ENCODE data around the gene CD79A. TPM values are rescaled to one million over a fixed set of nuclear protein-coding genes. Genes with fewer than 3 reads are reported as not detected.
"Not testable (repeated sequence)": the region's sequence is repeated elsewhere in the genome, so short reads cannot be mapped to it uniquely, and the experiment has no call there.

The CD79A gene
- polyA plus RNA-seq, 3 donors, result 0.61 to 0.87 (median 0.71) TPM

DNA sequence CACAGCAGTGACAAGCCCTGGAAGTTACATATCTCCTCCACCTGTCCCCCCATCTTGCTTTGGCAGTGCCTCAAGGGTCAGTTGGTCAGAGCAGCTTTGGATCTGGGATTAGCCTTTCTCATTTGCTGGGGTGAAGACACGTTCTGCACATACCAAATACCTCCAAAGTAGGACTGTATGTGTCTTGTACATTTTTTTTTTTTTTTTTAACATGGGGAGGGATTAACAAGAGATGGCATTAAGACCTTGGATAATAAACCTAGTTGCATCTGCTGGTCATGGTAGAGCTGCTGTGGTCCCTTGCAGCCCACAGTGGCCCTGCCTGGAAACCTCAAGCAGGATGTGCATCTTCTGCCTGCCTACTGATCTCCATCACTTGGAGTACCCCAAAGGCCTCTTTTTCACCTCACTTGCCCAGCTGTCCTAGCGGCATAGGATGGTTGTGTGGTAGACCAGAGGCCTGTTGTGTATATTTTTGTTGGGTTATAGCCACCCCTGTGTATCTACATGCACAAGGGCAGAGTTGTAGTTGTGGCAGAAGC is 14.6 kb upstream of the CD79A start:
- DNase-seq (ENCODE audit: low read depth in 3 of 3, low spot score in 2 of 3), result no peak

DNA sequence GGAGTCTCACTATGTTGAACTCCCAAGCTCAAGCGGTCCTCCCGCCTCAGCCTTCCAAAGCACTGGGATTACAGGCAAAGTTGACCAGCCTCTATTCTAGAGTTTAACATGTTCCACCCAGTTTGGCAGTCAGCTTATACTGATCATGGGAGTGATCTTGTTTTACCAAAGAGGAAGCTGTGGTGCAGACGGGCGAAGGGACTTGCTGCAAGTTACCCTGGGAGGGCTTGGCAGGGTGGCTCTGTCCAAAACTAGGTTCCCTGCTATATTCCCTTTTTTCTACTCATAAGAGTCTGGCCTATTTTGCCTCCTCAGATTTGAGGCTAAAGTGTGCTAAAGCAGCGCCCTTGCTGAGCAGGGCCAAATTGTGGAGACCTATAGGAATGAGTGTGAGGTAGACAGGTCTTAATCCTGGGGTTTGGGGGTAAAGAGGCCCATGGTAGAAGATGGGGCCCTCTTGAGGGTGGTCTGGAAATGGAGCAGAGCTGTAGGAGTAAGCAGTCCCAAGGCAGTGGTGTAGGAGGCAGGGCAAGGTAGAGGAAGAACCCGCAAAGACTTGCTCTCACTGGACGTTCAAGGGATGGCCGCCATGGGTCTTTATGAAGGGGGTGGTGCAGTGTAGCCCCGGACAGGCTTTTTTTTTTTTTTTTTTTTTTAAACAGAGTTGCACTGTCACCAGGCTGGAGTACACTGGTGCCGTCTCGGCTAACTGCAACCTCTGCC is 13.7 kb upstream of the CD79A start:
- DNase-seq (ENCODE audit: low read depth in 3 of 3, low spot score in 2 of 3), result no peak

DNA sequence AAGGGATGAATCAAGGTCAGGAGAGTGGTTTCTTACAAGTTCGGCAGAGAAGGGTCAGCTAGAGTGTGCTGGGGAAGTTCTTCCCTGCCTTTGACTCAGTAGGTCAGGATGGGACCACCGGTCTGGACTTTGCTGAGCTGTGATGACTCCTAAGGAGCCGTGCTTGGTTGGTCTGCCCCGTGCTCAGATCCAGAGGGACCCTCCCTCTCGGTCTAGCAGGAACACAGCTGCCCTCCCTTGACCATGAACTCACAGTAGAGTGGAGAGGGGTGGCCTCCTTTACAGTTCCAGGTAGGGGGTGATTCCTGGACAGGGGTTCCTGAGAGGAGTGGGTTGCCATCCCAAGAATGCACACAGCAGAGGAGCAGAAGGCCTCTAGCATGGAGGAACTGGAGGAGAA is 12.7 kb upstream of the CD79A start:
- no peak for DNase-seq (ENCODE audit: low read depth in 3 of 3, low spot score in 2 of 3)

DNA sequence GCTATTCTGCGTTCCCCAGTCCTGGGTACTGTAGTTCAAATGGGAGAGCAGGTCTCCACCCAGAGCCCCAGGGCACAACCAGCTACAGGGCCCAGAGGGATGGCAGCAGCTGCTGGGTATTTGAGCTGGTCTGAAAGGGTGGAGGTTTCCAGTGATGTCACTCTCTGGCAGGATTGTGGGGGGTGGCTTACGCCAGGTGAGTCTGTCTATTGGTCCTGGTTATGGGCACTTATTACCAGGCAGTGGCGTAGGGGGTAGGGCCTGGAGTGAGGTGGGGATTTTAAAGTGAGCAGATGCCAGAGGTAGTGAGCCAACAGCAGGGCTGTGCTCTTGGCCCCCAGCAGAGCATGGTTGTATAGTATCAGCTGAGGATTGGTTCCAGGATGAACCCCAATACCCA is 10.8 kb upstream of the CD79A start:
- no peak for DNase-seq (ENCODE audit: low read depth in 3 of 3, low spot score in 2 of 3)

DNA sequence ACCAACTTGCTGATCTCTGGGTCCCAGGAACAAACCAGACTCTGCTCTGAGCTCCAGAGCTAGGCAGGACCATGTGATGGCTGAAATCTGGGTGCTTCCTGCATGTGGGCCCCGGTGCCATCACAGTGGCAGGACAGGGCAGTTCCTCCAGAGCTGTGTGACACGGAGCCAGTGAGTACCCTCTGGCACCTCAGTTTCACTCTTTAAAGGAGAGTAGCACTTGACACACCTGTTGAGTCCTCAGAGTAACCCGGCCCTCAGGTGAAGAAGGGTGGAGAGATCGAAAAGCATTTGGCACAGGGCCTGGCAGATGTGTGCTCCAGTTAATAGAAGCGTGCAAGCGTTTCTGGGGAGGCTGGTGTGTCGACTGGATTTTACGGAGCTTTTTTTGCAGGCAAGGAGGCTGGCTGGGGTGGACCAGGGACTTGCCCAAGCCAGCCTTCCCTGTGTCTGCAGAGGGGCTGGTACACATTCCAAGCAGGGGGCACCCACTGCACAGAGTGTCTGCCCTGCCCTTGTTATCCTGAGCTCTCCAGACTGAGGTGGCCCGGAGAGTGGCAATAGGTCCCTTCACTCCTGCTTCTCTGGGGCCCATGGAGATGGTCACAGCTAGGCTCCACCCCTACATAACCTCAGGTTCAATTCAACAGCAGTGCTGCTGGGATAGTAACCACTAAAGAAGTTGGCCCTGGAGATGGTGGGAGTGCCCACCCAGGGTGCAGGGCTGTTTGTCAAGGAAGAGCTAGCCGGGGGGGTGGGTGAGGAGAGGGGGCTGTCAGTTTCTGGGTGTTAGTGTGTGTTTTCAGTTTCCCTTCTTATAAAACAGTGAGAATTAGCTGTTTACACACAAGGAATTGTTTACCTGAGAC is 8.7 kb upstream of the CD79A start:
- no peak for DNase-seq (ENCODE audit: low read depth in 3 of 3, low spot score in 2 of 3)

DNA sequence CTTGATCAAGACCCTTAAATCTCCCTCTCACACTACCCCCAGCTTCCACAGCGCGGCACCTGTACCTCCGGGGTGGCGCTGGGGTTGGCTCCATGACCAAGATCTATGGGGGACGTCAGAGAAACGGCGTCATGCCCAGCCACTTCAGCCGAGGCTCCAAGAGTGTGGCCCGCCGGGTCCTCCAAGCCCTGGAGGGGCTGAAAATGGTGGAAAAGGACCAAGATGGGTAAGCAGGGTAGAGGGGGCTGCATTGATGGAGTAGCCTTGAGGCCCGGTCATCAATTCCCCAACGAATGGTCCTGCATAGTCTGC is 8.1 kb upstream of the CD79A start:
- DNase-seq (ENCODE audit: low read depth in 3 of 3, low spot score in 2 of 3), result no peak

DNA sequence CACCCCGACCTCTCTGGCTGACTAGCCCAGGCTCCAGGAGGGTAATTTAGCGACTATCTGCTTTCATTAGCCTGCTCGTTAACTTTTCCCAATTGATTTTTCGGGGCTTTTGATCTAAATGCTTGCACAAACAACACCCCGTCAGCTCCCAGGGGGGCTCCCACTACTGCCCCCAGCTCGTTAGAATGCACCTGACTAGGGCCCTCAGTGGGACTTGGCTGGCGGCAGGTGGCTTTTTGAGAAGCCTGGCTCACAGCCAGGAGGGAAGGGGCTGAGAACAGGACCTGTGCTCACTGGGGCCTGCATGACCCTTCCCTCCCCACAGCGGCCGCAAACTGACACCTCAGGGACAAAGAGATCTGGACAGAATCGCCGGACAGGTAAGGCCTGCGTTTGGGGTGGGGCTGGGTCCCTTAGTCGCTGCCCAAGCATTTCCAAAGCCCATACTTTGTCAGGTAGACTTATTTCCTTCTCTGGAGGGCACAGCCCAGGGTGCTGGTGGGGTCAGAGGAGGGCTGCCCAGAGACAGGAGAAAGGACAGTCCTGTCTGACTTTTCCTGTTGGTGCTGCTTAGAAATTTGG is 7.6 kb upstream of the CD79A start:
- DNase-seq (ENCODE audit: low read depth in 3 of 3, low spot score in 2 of 3), result no peak

DNA sequence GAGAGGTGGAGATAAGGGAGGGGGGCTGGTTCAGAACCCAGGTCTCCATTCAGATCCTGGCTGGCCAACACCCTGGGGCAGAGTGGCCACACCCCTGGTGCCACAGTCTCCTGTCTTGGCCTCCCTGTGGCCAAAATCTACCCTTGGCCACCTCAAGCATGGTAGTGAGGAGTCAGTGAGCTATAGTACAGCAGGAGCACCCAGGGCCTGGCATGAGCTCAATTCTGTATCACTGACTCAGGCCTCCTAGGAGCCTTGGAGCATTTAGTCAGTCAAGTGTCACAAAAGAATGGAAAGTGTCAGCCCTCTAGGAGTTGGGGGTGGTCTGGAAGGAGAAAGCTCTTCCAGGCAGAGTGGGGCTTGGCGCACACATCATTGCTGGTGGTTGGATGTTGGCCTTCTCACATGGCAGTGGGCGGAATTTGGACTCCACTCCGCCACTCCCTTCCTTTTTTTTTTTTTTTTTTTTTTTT is 6.6 kb upstream of the CD79A start:
- no peak for DNase-seq (ENCODE audit: low read depth in 3 of 3, low spot score in 2 of 3)

DNA sequence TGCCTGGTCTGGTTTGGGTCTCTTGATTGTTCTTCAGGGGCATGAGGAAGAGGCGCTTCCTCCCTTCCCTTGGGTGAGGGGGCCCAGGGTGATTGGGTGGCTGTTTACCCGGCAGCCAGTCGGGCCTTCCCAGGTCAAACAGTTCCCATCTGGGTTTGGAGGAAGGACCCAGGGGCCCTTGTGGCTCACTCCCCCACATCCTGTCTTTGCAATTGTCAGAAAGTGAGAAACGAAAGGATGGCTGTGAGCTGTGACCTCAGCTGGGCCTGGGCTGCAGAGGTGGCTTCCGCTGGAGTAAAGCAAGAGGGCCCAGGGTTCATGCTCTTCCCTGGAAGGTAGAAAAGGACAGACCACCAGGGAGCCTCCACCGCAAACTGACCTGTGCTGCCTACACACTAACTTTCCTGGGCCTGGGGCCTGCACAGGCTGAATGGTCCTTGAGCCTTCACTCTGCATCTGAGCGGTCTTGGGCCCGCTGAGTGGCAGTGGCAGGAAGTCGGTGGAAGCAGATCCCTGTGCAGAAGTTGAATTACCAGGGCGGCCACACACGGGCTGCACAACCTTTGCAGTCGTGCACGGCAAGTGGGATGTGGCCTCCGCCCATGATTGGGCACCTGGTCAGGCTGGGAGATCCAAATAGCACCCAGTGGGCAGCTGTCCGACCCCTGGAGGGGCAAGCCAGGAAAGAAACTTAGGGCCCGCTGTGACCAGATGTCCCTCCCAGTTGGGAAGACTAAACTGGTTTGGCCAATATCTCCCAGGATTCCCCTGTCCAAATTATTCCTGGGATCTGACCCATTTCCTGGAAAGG is 5.3 kb upstream of the CD79A start:
- no peak for DNase-seq (ENCODE audit: low read depth in 3 of 3, low spot score in 2 of 3)

DNA sequence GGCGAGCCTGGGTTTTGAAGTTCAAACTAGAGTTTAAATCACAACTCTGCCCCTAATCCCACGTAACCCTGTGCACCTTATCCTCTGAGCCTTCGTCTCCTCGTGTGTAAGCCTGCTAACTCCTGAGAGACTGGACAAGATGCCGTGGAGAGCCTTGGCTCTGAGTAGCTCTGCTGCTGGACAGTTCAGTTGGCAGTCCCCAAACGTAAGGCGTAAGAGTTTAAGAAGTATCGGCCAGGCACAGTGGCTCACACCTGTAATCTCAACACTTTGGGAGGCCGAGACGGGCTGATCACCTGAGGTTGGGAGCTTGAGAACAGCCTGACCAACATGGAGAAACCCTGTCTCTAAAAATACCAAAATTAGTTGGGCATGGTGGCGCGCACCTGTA is 4.7 kb upstream of the CD79A start:
- DNase-seq (ENCODE audit: low read depth in 3 of 3, low spot score in 2 of 3), result no peak

DNA sequence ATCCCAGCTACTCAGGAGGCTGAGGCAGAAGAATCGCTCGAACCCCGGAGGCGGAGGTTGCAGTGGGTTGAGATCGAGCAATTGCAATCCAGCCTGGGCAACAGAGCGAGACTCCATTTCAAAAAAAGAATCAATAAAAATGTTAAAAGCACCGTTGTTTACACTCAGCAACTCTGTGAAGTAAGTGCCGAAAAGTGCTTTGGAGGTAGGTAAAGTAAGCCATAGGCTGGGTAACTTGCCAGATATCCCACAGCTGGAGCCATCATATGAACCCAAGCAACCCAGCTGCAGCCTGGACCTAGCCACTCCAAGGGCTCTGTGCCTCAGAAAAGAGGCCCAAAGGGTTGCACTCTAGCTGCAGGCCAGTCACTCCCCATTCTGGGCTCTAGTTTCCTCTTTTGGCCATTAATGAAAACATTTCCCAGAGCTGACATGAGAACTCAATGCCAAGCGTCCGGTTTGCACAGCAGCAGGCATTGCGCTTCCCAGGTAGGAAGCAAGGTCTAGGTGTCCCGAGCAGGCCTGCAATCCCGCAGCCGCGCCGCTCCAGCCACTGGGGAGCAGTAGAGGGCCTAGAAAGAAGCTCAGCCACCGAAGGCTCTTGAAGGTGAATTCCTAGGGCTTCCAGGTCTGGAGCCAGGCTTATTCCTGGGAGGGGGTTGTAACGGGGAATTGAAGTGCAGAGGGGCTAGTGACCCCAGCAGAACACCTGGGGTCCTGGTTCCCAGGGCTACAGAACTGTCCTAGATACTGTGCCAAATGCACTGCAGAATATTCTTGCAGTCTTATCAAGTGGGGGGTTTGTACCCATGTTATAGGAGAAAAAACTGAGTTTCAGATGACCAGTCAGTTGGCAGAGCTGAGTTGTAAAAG is 4.1 kb upstream of the CD79A start:
- DNase-seq (ENCODE audit: low read depth in 3 of 3, low spot score in 2 of 3), result no peak

DNA sequence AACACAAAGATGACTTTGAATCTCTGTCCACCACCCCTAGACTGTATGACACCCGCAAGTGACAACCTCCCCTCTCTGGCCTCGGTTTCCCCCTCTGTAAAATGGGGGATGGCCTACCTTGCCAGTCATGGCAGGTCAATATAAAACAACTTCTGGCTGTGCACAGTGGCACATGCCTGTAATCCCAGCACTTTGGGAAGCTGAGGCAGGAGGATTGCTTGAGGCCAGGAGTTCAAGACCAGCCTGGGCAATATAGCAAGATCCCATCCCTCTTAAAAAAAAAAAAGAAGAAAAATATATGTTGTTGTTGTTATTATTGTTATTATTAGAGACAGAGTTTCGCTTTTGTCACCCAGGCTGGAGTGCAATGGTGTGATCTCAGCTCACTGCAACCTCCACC is 1.1 kb upstream of the CD79A start:
- not testable (repeated sequence) for DNase-seq (ENCODE audit: low read depth in 3 of 3, low spot score in 2 of 3)

DNA sequence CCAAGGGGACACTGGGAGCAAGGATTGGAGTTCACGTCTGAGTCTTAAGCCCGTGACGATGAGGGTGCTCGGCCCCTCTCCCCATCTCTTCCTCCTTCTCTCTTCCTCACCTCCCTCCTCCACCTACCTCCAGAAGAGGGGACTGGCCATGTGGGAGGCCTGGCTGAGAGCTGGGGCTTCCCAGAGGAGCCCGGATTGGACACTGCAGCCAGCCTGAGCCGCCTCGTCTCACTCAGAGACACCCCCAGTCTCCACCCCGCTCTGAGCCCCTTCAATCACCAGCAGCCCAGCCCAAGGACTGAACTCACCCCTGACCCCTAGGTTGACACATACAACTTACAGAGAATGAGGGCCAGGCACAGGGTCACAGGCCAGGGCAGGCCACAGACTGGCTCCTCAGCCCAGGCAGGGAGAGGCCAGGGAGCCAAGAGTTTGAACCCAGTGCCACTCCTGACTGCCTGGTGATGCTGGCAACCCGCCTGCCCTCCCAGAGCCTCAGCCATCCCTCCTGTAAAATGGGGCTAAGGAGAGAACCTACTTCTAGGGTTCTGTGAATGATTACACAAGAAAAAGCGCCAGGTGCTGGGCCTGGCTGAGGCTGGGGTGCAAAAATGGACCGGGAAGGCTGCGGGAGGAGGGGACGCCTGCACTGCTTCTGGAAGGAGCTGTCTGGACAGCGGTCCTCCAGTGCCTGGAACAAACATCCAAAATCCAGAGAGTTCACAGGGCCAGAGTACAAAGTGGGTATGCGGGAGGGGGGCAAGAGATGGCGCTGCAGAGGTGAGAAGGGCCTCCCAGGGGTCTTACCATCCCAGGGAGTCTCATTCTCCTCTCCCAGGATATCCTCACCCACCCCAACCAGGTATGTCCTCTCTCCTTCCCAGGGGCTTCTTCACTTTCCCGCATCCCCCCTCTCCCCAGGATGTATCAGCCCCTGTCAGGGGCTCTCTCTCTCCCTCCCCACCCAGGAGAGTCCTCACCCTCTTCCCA is 1.1 kb downstream of the CD79A start:
- DNase-seq (ENCODE audit: low read depth in 3 of 3, low spot score in 2 of 3), result no peak

DNA sequence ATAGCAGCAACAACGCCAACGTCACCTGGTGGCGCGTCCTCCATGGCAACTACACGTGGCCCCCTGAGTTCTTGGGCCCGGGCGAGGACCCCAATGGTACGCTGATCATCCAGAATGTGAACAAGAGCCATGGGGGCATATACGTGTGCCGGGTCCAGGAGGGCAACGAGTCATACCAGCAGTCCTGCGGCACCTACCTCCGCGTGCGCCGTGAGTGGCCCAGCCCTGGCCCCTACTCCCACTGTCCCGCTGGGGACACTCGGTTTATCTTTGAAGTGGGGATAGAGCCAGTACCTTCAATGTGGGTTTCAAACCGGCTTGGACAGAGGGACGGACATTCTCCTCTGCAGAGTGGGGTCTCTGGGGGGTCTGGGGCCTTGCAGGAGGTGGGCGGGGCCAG is 2.0 kb downstream of the CD79A start:
- no peak for DNase-seq (ENCODE audit: low read depth in 3 of 3, low spot score in 2 of 3)

DNA sequence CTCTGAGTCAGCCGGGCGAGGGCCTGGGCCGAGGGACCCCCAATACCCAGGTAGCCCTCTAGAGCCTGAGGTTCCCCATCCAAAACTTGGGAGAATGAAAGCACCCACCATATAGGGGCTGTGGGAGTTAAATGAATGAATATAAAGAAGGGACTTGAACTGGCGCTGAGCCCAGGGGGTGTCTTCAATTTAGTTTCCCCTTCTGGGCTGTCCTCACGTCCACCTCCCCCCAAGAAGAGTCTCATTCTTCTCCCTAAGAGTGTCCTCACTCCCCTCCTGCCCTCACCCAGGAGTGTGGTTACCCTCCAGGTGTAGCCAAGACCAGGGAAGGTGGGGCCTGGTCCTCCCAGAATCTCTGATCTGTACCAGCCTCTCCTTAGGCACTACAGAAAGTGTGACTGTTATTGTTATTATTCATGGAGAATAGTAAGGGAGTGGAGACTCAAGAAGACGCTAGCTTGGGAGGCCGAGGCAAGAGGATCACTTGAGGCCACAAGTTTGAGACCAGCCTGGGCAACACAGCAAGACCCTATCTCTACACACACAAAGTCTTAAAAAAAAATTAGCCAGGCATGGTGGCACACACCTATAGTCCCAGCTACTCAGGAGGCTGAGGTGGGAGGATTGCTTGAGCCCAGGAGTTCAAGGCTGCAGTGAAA is 2.7 kb downstream of the CD79A start:
- no peak for DNase-seq (ENCODE audit: low read depth in 3 of 3, low spot score in 2 of 3)

DNA sequence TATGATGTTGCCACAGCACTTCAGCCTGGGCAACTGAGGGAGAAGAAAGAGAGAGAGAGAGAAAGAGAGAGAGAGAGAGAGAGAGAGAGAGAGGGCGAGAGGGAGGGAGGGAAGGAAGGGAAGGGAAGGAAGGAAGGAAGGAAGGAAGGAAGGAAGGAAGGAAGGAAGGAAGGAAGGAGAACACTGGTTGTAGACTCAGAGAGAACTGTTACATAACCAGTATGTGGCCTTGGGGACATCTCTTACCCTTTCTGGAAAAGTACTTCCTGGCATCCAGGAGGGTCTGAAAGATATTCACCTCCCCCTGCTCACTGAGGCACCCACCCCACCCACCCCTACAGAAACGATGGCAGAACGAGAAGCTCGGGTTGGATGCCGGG is 3.2 kb downstream of the CD79A start:
- DNase-seq (ENCODE audit: low read depth in 3 of 3, low spot score in 2 of 3), result no peak

DNA sequence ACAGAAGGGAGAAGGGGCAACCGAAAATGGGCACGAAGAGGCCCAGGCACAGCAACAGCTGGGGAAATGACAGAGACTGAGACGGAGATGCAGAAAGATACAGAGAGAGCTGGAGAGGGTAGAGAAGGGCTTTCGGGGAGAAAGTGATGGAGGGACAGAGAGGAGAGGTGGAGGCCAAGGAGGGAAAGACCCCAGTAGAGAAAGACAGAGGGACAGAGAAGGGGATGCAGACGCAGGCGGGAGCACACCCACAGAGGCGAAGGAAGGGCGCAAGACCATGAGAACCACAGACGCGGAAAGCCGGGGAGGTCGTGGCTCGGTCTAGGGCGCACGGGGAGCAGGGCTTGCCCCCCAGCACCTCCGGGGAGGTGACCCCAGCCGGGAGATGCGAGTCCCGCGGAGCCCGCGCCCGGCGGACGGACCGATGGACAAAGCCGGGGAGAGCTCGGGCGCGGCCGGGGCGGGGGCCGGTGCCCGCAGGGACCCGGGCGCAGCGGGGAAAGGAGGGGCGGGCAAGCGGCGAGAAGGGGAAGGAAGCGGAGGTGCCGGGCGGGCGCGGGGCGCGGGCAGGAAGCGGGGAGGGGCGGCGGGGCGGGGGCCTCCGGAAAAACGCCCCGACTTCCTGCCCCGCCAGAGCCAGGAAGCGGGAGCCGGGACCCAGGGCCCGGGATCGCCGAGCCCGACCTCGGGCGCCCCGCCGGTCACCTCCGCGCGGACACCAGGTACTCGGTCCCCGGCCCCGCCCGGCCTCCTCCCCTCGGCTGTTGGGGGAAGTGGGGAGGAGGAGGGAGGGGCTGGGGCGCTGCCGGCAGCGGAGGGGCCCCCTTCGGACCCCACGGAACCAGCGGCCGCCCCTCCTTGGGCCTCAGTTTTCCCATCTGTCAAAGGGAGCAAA is 5.7 kb downstream of the CD79A start, which contains the start of gene ARHGEF1:
TSS of gene ARHGEF1 (plus strand) at position 617 of the 895 bp plus-strand sequence. CDS start 4,899 bp downstream, outside the sequence.
- no peak for DNase-seq (ENCODE audit: low read depth in 3 of 3, low spot score in 2 of 3)

Measured in right renal cortex interstitium (tissue), 3 donors.